Hepatocyte (in vitro differentiated cells): ENCODE results near the gene NAA80. TPM values are rescaled to one million over a fixed set of nuclear protein-coding genes. Genes with fewer than 3 reads are reported as not detected.

Source experiments
- DNase-seq: peaks from one replicate; pipeline ENCODE4 v3.0.0-alpha.2; 2016; ENCODE audit warnings: low spot score
- H2AFZ ChIP-seq: fragments of 200-600 bp; sonication (generic); 2 replicates; pipeline ENCODE4 v1.6.0; 2016; ENCODE audit warnings: antibody characterized with exemption, mild to moderate bottlenecking
- H3K27ac ChIP-seq: fragments of 200-600 bp; sonication (generic); 2 replicates; pipeline ENCODE4 v1.5.1; 2016; ENCODE audit warnings: mild to moderate bottlenecking
- H3K27me3 ChIP-seq: fragments of 200-600 bp; sonication (generic); 2 replicates; pipeline ENCODE4 v1.6.1; 2016
- H3K36me3 ChIP-seq: fragments of 200-600 bp; sonication (generic); replicated peaks from 2 replicates; pipeline ENCODE4 v1.5.1; 2016; ENCODE audit warnings: low read depth; ENCODE audit not compliant: insufficient read depth
- H3K4me1 ChIP-seq: fragments of 200-600 bp; sonication (generic); 2 replicates; pipeline ENCODE4 v1.5.1; 2016; ENCODE audit warnings: mild to moderate bottlenecking, moderate library complexity; ENCODE audit not compliant: insufficient read depth
- H3K4me2 ChIP-seq: fragments of 200-600 bp; sonication (generic); 2 replicates; pipeline ENCODE4 v1.6.0; 2016
- H3K4me3 ChIP-seq: fragments of 200-600 bp; sonication (generic); 2 replicates; pipeline ENCODE4 v1.5.1; 2016; ENCODE audit warnings: mild to moderate bottlenecking
- H3K79me2 ChIP-seq: fragments of 200-600 bp; sonication (generic); 2 replicates; pipeline ENCODE4 v1.6.0; 2017; ENCODE audit warnings: mild to moderate bottlenecking
- H3K9me2 ChIP-seq: fragments of 200-600 bp; sonication (generic); replicated peaks from 2 replicates; pipeline ENCODE4 v1.6.0; 2017; ENCODE audit warnings: mild to moderate bottlenecking; ENCODE audit not compliant: insufficient read depth
- H3K9me3 ChIP-seq: fragments of 200-600 bp; sonication (generic); 2 replicates; pipeline ENCODE4 v1.5.1; 2016; ENCODE audit warnings: low read depth, mild to moderate bottlenecking
- H4K20me1 ChIP-seq: fragments of 200-600 bp; sonication (generic); 2 replicates; pipeline ENCODE4 v1.6.0; 2016; ENCODE audit warnings: mild to moderate bottlenecking; ENCODE audit not compliant: insufficient read depth, poor library complexity, severe bottlenecking
- EZH2 ChIP-seq: fragments of 200-600 bp; sonication (generic); IDR thresholded peaks from 2 replicates; pipeline ENCODE4 v1.6.1; 2016; ENCODE audit warnings: antibody characterized with exemption, mild to moderate bottlenecking, borderline replicate concordance
- EZH2phosphoT487 ChIP-seq: fragments of 200-600 bp; sonication (generic); IDR thresholded peaks from one replicate; pipeline ENCODE4 v1.6.1; 2018; ENCODE audit warnings: antibody characterized with exemption, mild to moderate bottlenecking, low read depth, moderate library complexity; ENCODE audit not compliant: unreplicated experiment, severe bottlenecking
- WGBS: methylation state at CpG from one replicate; pipeline ENCODE4 v1.1.6; 2016; ENCODE audit warnings: low lambda C conversion rate; ENCODE audit errors: missing lambda C conversion rate; 5-methylcytosine and 5-hydroxymethylcytosine counted together
- polyA plus RNA-seq: library from polyadenylated mRNA; unstranded; fragments of >200 nt; fragmentation: Nextera tagmentation; extraction: Ambion mirVana; gene quantifications from 2 replicates; pipeline ENCODE4 v1.2.1, GENCODE V29; 2016
- total RNA-seq: library from RNA; depleted of rRNA; stranded (reverse); fragments of >200 nt; gene quantifications from 2 replicates; pipeline ENCODE4 v1.2.3, GENCODE V29; 2014
- TF ChIP-seq, protein P1 (sequence below): fragments of 200-600 bp; sonication (generic); IDR thresholded peaks from 2 replicates; pipeline ENCODE4 v1.5.1; 2016; ENCODE audit warnings: antibody characterized with exemption, mild to moderate bottlenecking; ENCODE audit not compliant: poor library complexity

NAA80 gene
- total and polyA plus RNA-seq, 2 experiments from 2014 or later, result 6.7 to 19.5 TPM

DNA sequence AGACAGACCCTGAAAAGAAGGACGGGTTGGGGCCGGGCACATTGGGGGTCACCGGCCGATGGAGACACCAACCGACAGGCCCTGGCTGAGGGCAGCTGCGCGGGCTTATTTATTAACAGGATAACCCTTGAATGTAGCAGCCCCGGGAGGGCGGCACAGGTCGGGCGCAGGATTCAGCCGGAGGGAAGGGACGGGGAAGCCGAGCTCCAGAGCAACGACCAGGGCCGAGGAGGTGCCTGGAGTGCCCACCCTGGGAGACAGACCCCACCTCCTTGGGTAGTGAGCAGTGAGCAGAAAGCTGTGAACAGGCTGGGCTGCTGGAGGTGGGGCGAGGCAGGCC lies 22.5 kb downstream of the NAA80 start:
- no peaks in the 10 kb centered on the region for H3K9me3 ChIP-seq
- no peak overlapping the region for H3K27ac ChIP-seq
- H3K4me1 ChIP-seq, result peaks cover 11% of the 10 kb centered on the region
- H2AFZ ChIP-seq, result no peak overlapping the region
- TF ChIP-seq EZH2phosphoT487 (no peak), EZH2 (no peak)
- TF ChIP-seq, protein P1, sequence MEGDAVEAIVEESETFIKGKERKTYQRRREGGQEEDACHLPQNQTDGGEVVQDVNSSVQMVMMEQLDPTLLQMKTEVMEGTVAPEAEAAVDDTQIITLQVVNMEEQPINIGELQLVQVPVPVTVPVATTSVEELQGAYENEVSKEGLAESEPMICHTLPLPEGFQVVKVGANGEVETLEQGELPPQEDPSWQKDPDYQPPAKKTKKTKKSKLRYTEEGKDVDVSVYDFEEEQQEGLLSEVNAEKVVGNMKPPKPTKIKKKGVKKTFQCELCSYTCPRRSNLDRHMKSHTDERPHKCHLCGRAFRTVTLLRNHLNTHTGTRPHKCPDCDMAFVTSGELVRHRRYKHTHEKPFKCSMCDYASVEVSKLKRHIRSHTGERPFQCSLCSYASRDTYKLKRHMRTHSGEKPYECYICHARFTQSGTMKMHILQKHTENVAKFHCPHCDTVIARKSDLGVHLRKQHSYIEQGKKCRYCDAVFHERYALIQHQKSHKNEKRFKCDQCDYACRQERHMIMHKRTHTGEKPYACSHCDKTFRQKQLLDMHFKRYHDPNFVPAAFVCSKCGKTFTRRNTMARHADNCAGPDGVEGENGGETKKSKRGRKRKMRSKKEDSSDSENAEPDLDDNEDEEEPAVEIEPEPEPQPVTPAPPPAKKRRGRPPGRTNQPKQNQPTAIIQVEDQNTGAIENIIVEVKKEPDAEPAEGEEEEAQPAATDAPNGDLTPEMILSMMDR, result no peak
- no peak overlapping the region for H3K4me2 ChIP-seq
- no peak for DNase-seq
- H3K79me2 ChIP-seq, result peaks cover 2% of the 10 kb centered on the region
- no peaks in the 10 kb centered on the region for H3K9me2 ChIP-seq
- no peaks in the 10 kb centered on the region for H3K36me3 ChIP-seq
- WGBS, result 93% methylated on average over 17 of the region's 17 CpGs
- no peak overlapping the region for H3K4me3 ChIP-seq
- peaks cover 10% of the 10 kb centered on the region for H3K27me3 ChIP-seq
- no peaks in the 10 kb centered on the region for H4K20me1 ChIP-seq

DNA sequence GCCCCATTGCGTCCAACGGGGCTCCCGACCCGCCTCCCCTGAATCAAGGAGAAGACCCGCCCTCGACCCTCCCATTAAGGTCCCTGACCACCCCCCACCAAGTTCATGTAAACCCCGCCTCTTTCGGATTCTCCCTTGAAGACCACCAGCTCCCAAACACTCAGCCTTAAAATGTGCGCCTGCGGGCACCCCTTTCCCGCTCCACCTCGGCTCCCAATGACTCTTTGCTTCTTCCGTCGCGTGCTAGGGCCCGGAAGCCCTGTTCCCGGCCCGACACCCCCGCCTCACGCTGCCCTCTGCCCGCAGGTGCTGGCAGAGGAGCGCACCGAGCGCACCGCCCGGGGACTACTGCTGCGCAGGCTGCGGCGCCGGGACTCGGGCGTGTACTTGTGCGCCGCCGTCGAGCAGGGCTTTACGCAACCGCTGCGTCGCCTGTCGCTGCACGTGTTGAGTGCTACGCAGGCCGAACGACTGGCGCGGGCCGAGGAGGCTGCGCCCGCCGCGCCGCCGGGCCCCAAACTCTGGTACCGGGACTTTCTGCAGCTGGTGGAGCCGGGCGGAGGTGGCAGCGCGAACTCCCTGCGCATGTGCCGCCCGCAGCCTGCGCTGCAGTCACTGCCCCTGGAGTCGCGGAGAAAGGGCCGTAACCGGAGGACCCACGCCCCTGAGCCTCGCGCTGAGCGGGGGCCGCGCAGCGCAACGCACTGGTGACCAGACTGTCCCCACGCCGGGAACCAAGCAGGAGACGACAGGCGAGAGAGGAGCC lies 23.0 kb downstream of the NAA80 start:
- Histone ChIP-seq H4K20me1 (no peaks in the 10 kb centered on the region), H3K4me3 (no peak overlapping the region), H3K4me2 (no peak overlapping the region), H3K9me2 (no peaks in the 10 kb centered on the region), H3K27ac (no peak overlapping the region), H3K79me2 (peaks cover 6% of the 10 kb centered on the region), H3K36me3 (no peaks in the 10 kb centered on the region), H3K9me3 (no peaks in the 10 kb centered on the region), H2AFZ (no peak overlapping the region), H3K27me3 (peaks cover 10% of the 10 kb centered on the region), H3K4me1 (peaks cover 16% of the 10 kb centered on the region)
- TF ChIP-seq, protein P1, result no peak
- TF ChIP-seq EZH2phosphoT487, result no peak
- no peak for TF ChIP-seq EZH2
- DNase-seq, result no peak
- 75% methylated on average over 69 of the region's 79 CpGs for WGBS

DNA sequence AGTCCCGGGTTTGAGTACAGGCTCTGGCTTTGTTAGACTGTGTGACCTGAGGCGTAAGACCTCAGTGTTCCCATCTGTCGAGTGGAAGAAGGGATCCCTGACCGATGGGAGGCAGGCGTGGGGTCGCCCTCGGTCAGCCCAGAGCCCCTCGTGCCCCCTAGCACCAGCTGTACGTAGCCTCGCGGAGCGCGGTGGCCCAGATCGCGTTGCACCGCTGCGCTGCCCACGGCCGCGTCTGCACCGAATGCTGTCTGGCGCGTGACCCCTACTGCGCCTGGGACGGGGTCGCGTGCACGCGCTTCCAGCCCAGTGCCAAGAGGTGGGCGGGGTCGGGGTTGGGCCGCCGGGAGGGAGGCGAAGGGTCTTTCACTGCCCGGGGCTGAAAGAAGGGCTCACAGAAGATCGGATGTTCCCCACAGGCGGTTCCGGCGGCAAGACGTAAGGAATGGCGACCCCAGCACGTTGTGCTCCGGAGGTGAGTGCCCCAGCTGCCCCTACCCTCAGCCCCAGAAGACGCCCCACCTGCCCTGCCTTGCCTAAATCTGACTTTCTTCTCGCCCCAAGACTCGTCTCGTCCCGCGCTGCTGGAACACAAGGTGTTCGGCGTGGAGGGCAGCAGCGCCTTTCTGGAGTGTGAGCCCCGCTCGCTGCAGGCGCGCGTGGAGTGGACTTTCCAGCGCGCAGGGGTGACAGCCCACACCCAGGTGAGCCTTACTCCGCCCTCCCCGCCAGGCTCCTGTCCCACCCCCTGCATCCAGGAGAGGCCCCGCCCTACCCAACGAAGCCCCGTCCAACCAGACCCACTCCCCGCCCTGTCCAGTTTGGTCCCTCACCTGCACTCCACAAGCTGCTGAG lies 23.8 kb downstream of the NAA80 start:
- Histone ChIP-seq H3K9me3 (no peaks in the 10 kb centered on the region), H3K36me3 (no peaks in the 10 kb centered on the region), H3K4me3 (no peak overlapping the region), H3K4me1 (peaks cover 24% of the 10 kb centered on the region), H3K27me3 (peaks cover 10% of the 10 kb centered on the region), H3K4me2 (no peak overlapping the region), H3K9me2 (no peaks in the 10 kb centered on the region), H3K79me2 (peaks cover 14% of the 10 kb centered on the region), H3K27ac (no peak overlapping the region), H2AFZ (no peak overlapping the region), H4K20me1 (no peaks in the 10 kb centered on the region)
- TF ChIP-seq EZH2phosphoT487, result no peak
- TF ChIP-seq, protein P1, result no peak
- TF ChIP-seq EZH2, result peak; percentile 34
- DNase-seq, result no peak
- 37% methylated on average over 49 of the region's 65 CpGs for WGBS
